Ovary (tissue), 9 donors: Measurements from ENCODE around the gene WDR59. TPM values are rescaled to one million over a fixed set of nuclear protein-coding genes. Genes with fewer than 3 reads are reported as not detected.

Source experiments
- DNase-seq, 5 donors: peaks; one replicate each; pipeline ENCODE4 v3.0.0-alpha.2; 2019 to 2020
- H3K27ac ChIP-seq, 2 donors: fragments of 200-600 bp; one replicate each; pipeline versions ENCODE4 v1.5.1 to v1.8.0; 2019 to 2022
- H3K27me3 ChIP-seq: fragments of 200-600 bp; one replicate; pipeline ENCODE4 v1.8.0; 2022
- H3K36me3 ChIP-seq: fragments of 200-600 bp; sonication (generic); one replicate; pipeline ENCODE4 v1.5.1; 2019
- H3K4me1 ChIP-seq: one replicate; pipeline ENCODE4 v1.8.1; 2013; ENCODE audit warnings: mild to moderate bottlenecking, moderate library complexity; ENCODE audit not compliant: insufficient read depth
- H3K4me3 ChIP-seq: fragments of 200-600 bp; sonication (generic); one replicate; pipeline ENCODE4 v1.5.1; 2017
- H3K9me3 ChIP-seq, 2 donors: fragments of 200-600 bp in 1 of 2; sonication (generic) in 1 of 2; one replicate each; pipeline versions ENCODE4 v1.5.1 to v1.8.1; 2013 to 2019; ENCODE audit warnings: mild to moderate bottlenecking in 1 of 2, moderate library complexity in 1 of 2
- EP300 ChIP-seq: sonication (generic); formaldehyde crosslinking; IDR thresholded peaks from one replicate; pipeline ENCODE4 v1.6.1; 2017; ENCODE audit warnings: antibody characterized with exemption
- POLR2A ChIP-seq: fragments of 450-650 bp; IDR thresholded peaks from one replicate; pipeline ENCODE4 v1.6.1; 2017; ENCODE audit warnings: antibody characterized with exemption, mild to moderate bottlenecking, moderate library complexity
- WGBS, 3 donors: extraction: QIAGEN DNeasy Blood & Tissue Kit in 1 of 3; methylation state at CpG; one replicate each; pipeline versions ENCODE4 v1.1.5 to v1.1.7; 2013 to 2017; 5-methylcytosine and 5-hydroxymethylcytosine counted together
- intact Hi-C, 4 donors: fragments of 100-400 bp; cut with DNase I; formaldehyde crosslinking; loops; one replicate each; pipeline versions ENCODE4 v1.11.0 to v1.15.1; 2022 to 2023
- polyA plus RNA-seq, 2 donors: library from polyadenylated mRNA; stranded (reverse); fragments of 200-250 nt in 1 of 2; fragments of 350-450 nt in 1 of 2; fragmentation: Illumina TruSeq in 1 of 2; extraction: RNeasy Lipid Tissue Mini Kit (QIAGEN cat#74804) in 1 of 2; gene quantifications; one replicate each; pipeline ENCODE4 v1.2.3, GENCODE V29; 2013 to 2014
- total RNA-seq, 7 donors: library from RNA; depleted of rRNA in 2 of 7; stranded (reverse); fragments of >200 nt in 2 of 7; fragmentation: NEBNext Ultra II Directional in 3 of 7; extraction: Animal tissue kit (Norgen Biotek cat#: 25700) in 3 of 7; gene quantifications; one replicate each; pipeline versions ENCODE4 v1.1.0 to v1.2.4, GENCODE V29; 2016 to 2023
- TF ChIP-seq, protein P1 (sequence below), 3 donors: fragments of 450-650 bp in 2 of 3; fragments of 200-600 bp in 1 of 3; IDR thresholded peaks; one replicate each; pipeline versions ENCODE4 v1.5.1 to v1.8.0; 2016 to 2022; ENCODE audit warnings: antibody characterized with exemption in 3 of 3, mild to moderate bottlenecking in 1 of 3
- donor health status: DM: no; HTN: no; CAD: no; lungs with moderate emphysema.
- donor health status: DM: no; HTN: no; CAD: no.
- donor health status: Bipolar disorder and iron deficiency.
- donor health status: DM: yes; HTN: yes; CAD: no.
- donor health status: DM: no; HTN: no; CAD: no.
- donor health status: DM: yes; HTN: yes; CAD: no.

WDR59 gene
- total and polyA plus RNA-seq, 9 donors = 23.6 to 82.3 (median 59.3) TPM

- no peaks in the 10 kb centered on the region for H3K9me3 ChIP-seq
- H3K4me3 ChIP-seq = no peak overlapping the region
- 91 to 97% (median 94%) methylated on average over 10 of the region's 10 CpGs for WGBS, 3 donors
- no peak overlapping the region for H3K27ac ChIP-seq
- no peaks in the 10 kb centered on the region for H3K27me3 ChIP-seq
- no peaks in the 10 kb centered on the region for H3K4me1 ChIP-seq
- TF ChIP-seq, protein P1, sequence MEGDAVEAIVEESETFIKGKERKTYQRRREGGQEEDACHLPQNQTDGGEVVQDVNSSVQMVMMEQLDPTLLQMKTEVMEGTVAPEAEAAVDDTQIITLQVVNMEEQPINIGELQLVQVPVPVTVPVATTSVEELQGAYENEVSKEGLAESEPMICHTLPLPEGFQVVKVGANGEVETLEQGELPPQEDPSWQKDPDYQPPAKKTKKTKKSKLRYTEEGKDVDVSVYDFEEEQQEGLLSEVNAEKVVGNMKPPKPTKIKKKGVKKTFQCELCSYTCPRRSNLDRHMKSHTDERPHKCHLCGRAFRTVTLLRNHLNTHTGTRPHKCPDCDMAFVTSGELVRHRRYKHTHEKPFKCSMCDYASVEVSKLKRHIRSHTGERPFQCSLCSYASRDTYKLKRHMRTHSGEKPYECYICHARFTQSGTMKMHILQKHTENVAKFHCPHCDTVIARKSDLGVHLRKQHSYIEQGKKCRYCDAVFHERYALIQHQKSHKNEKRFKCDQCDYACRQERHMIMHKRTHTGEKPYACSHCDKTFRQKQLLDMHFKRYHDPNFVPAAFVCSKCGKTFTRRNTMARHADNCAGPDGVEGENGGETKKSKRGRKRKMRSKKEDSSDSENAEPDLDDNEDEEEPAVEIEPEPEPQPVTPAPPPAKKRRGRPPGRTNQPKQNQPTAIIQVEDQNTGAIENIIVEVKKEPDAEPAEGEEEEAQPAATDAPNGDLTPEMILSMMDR (IDR thresholded peaks at IDR 0.05) = no peak
- TF ChIP-seq POLR2A = no peak
- no peak for TF ChIP-seq EP300
- intact Hi-C loops = no loop called here
- no peaks in the 10 kb centered on the region for H3K36me3 ChIP-seq
- DNase-seq = no peak
Observed at GRCh38 chr16:74973304-74973703, 11.6 kb downstream of the WDR59 start.

DNA sequence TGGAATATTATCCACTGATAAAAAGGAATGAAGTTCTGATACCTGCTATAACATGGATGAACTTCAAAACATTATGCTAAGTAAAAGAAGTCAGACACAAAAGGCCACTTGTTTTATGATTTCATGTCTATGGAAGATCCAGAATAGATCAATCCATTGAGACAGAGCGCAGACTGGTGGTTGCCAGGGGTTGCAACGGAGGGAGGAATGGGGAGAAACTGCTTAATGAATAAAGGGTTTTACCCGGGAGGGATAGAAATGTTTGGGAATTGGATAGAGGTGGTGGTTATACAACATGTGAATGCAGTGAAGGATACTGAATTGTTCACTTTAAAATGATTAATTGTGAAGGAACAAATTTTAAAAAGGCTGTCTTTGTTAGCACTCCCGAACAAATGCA is 30.2 kb downstream of the WDR59 start:
- Histone ChIP-seq H3K4me1 (peaks cover 1% of the 10 kb centered on the region), H3K9me3 (no peaks in the 10 kb centered on the region), H3K4me3 (no peak overlapping the region), H3K27ac (no peak overlapping the region), H3K36me3 (no peaks in the 10 kb centered on the region), H3K27me3 (no peaks in the 10 kb centered on the region)
- TF ChIP-seq, protein P1 (IDR thresholded peaks at IDR 0.05) = no peak
- TF ChIP-seq EP300 (no peak), POLR2A (no peak)
- 92 to 94% (median 92%) methylated on average over 4 of the region's 4 CpGs for WGBS, 3 donors
- intact Hi-C loops = no loop called here
- DNase-seq = no peak

- H3K27me3 ChIP-seq = no peaks in the 10 kb centered on the region
- no peaks in the 10 kb centered on the region for H3K36me3 ChIP-seq
- 56 to 75% (median 61%) methylated on average over 4 of the region's 4 CpGs for WGBS, 3 donors
- intact Hi-C loops = no loop called here
- no peak for DNase-seq
- no peak overlapping the region for H3K27ac ChIP-seq
- no peaks in the 10 kb centered on the region for H3K9me3 ChIP-seq
- H3K4me1 ChIP-seq = no peaks in the 10 kb centered on the region
- H3K4me3 ChIP-seq = no peak overlapping the region
- TF ChIP-seq, protein P1 (IDR thresholded peaks at IDR 0.05) = no peak
- TF ChIP-seq EP300 (no peak), POLR2A (no peak)
Observed at GRCh38 chr16:74951681-74952080, 33.2 kb downstream of the WDR59 start.

GRCh38 chr16:74951206-74951605 is 33.7 kb downstream of the WDR59 start:
- TF ChIP-seq POLR2A = no peak
- H3K4me3 ChIP-seq = no peak overlapping the region
- H3K36me3 ChIP-seq = no peaks in the 10 kb centered on the region
- no peaks in the 10 kb centered on the region for H3K9me3 ChIP-seq
- no peak for DNase-seq
- H3K27me3 ChIP-seq = no peaks in the 10 kb centered on the region
- WGBS, 3 donors = 95 to 97% (median 96%) methylated on average over 11 of the region's 11 CpGs
- H3K27ac ChIP-seq = no peak overlapping the region
- intact Hi-C loops = no loop called here
- no peaks in the 10 kb centered on the region for H3K4me1 ChIP-seq

DNA sequence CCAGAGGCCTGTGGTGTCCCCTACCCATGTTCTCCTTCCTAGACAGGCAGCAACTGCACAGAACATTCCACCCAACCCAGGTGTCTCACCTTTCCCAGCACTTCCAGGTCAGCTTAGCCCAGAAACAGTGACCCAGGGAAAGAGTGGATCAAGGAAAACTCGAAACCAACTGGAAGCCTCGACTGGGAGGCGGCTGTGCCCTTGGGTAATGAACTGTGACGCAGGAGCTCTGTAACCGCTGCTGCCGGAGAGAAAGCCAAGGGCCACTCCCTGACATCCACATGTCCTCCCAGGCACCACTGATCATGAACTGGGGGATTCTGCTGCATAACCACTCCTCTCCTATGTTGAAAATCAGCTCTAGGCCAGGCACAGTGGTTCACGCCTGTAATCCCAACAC is 34.4 kb downstream of the WDR59 start:
- DNase-seq = no peak
- no peaks in the 10 kb centered on the region for H3K9me3 ChIP-seq
- H3K4me3 ChIP-seq = no peak overlapping the region
- no peaks in the 10 kb centered on the region for H3K4me1 ChIP-seq
- no peaks in the 10 kb centered on the region for H3K27me3 ChIP-seq
- 91 to 95% (median 95%) methylated on average over 7 of the region's 7 CpGs for WGBS, 3 donors
- H3K36me3 ChIP-seq = no peaks in the 10 kb centered on the region
- no peak overlapping the region for H3K27ac ChIP-seq
- intact Hi-C loops = no loop called here
- TF ChIP-seq, protein P1 (IDR thresholded peaks at IDR 0.05) = no peak
- TF ChIP-seq POLR2A = no peak
- TF ChIP-seq EP300 = no peak
